ENCODE data around the gene SPINT1.

DNA sequence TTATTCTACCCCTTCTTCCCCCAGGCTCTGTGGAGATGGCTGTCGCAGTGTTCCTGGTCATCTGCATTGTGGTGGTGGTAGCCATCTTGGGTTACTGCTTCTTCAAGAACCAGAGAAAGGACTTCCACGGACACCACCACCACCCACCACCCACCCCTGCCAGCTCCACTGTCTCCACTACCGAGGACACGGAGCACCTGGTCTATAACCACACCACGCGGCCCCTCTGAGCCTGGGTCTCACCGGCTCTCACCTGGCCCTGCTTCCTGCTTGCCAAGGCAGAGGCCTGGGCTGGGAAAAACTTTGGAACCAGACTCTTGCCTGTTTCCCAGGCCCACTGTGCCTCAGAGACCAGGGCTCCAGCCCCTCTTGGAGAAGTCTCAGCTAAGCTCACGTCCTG lies 12.9 kb downstream of the SPINT1 start:
- TF ChIP-seq CTCF (IDR thresholded peaks at IDR 0.05; ENCODE audit: low read depth, low read length) (no peak), MYC (IDR thresholded peaks at IDR 0.05; ENCODE audit: low read depth, low read length) (no peak)

Measured in NB4 (cell line).